H9 (cell line): ENCODE data around the gene BRD1. TPM values are rescaled to one million over a fixed set of nuclear protein-coding genes. Genes with fewer than 3 reads are reported as not detected.

ENCODE experiments used
- DNase-seq: peaks from one replicate; pipeline ENCODE4 v3.0.0-alpha.2; 2017
- H2AFZ ChIP-seq: one replicate; pipeline ENCODE4 v1.6.1; 2013; ENCODE audit warnings: mild to moderate bottlenecking, low read length, control low read depth, moderate library complexity
- H2AK5ac ChIP-seq: 2 replicates; pipeline ENCODE4 v1.6.1; 2013; ENCODE audit warnings: low read length, control low read depth, mixed read lengths; ENCODE audit not compliant: insufficient read length
- H2BK120ac ChIP-seq: one replicate; pipeline ENCODE4 v1.6.1; 2013; ENCODE audit warnings: low read depth, mild to moderate bottlenecking, low read length, control low read depth, inconsistent platforms; ENCODE audit not compliant: poor library complexity, severe bottlenecking
- H2BK12ac ChIP-seq: 2 replicates; pipeline ENCODE4 v1.6.1; 2013; ENCODE audit warnings: low read length, control low read depth, mixed read lengths, low read depth; ENCODE audit not compliant: insufficient read length
- H2BK15ac ChIP-seq: 2 replicates; pipeline ENCODE4 v1.6.1; 2013; ENCODE audit warnings: low read depth, low read length, control low read depth
- H2BK20ac ChIP-seq: one replicate; pipeline ENCODE4 v1.6.1; 2013; ENCODE audit warnings: low read depth, mild to moderate bottlenecking, low read length, control low read depth, inconsistent platforms; ENCODE audit not compliant: poor library complexity, severe bottlenecking
- H2BK5ac ChIP-seq: 2 replicates; pipeline ENCODE4 v1.6.1; 2013; ENCODE audit warnings: low read length, control low read depth, mixed read lengths; ENCODE audit not compliant: insufficient read length
- H3K14ac ChIP-seq: 2 replicates; pipeline ENCODE4 v1.6.1; 2013; ENCODE audit warnings: low read length, control low read depth; ENCODE audit not compliant: insufficient read depth
- H3K18ac ChIP-seq: 2 replicates; pipeline ENCODE4 v1.6.1; 2013; ENCODE audit warnings: low read depth, mild to moderate bottlenecking, mixed read lengths, low read length, control low read depth; ENCODE audit not compliant: insufficient read length
- H3K23ac ChIP-seq: 2 replicates; pipeline ENCODE4 v1.6.1; 2013; ENCODE audit warnings: low read length, control low read depth, mixed read lengths, low read depth; ENCODE audit not compliant: insufficient read length
- H3K23me2 ChIP-seq: 2 replicates; pipeline ENCODE4 v1.6.1; 2013; ENCODE audit warnings: low read depth, mild to moderate bottlenecking, mixed read lengths, low read length, control low read depth; ENCODE audit not compliant: insufficient read length, poor library complexity, severe bottlenecking
- H3K27ac ChIP-seq: 2 replicates; pipeline ENCODE4 v1.5.1; 2013; ENCODE audit warnings: low read length, control low read depth, mixed read lengths, low read depth; ENCODE audit not compliant: insufficient read length
- H3K27me3 ChIP-seq: 2 replicates; pipeline ENCODE4 v1.6.1; 2013; ENCODE audit warnings: low read length, control low read depth, inconsistent platforms; ENCODE audit not compliant: insufficient read depth
- H3K4ac ChIP-seq: 2 replicates; pipeline ENCODE4 v1.6.1; 2013; ENCODE audit warnings: low read depth, mild to moderate bottlenecking, control low read depth, inconsistent platforms, low read length, moderate library complexity
- H3K4me1 ChIP-seq: 2 replicates; pipeline ENCODE4 v1.6.1; 2013; ENCODE audit warnings: low read length, control low read depth, inconsistent platforms; ENCODE audit not compliant: insufficient read depth
- H3K4me2 ChIP-seq: 2 replicates; pipeline ENCODE4 v1.6.1; 2013; ENCODE audit warnings: low read length, control low read depth, mixed read lengths; ENCODE audit not compliant: insufficient read length, insufficient read depth
- H3K56ac ChIP-seq: 2 replicates; pipeline ENCODE4 v1.6.1; 2013; ENCODE audit warnings: low read depth, mild to moderate bottlenecking, mixed read lengths, low read length, control low read depth; ENCODE audit not compliant: insufficient read length
- H3K79me1 ChIP-seq: 2 replicates; pipeline ENCODE4 v1.6.1; 2013; ENCODE audit warnings: low read depth, mild to moderate bottlenecking, moderate library complexity, low read length, control low read depth, inconsistent platforms; ENCODE audit not compliant: insufficient read depth, poor library complexity, severe bottlenecking
- H3K79me2 ChIP-seq: 2 replicates; pipeline ENCODE4 v1.6.1; 2013; ENCODE audit warnings: low read length, control low read depth, inconsistent platforms; ENCODE audit not compliant: insufficient read depth
- H3K9ac ChIP-seq: 2 replicates; pipeline ENCODE4 v1.6.1; 2013; ENCODE audit warnings: low read length, control low read depth, mixed read lengths; ENCODE audit not compliant: insufficient read length; ENCODE audit errors: extremely low read depth
- H3K9me3 ChIP-seq: one replicate; pipeline ENCODE4 v1.6.1; 2013; ENCODE audit warnings: low read depth, low read length, inconsistent platforms; ENCODE audit not compliant: control insufficient read depth
- H3T11ph ChIP-seq: one replicate; pipeline ENCODE4 v1.6.1; 2013; ENCODE audit warnings: mild to moderate bottlenecking, low read length, control low read depth, inconsistent platforms
- H4K20me1 ChIP-seq: one replicate; pipeline ENCODE4 v1.6.1; 2013; ENCODE audit not compliant: control insufficient read depth, insufficient read length, insufficient read depth
- H4K5ac ChIP-seq: 2 replicates; pipeline ENCODE4 v1.6.1; 2013; ENCODE audit warnings: low read depth, mild to moderate bottlenecking, mixed read lengths, low read length, control low read depth; ENCODE audit not compliant: insufficient read length
- H4K8ac ChIP-seq: replicated peaks from 2 replicates; pipeline ENCODE4 v1.6.1; 2013; ENCODE audit warnings: low read length, control low read depth, mixed read lengths, low read depth; ENCODE audit not compliant: insufficient read length
- H4K91ac ChIP-seq: 2 replicates; pipeline ENCODE4 v1.6.1; 2013; ENCODE audit warnings: low read depth, mild to moderate bottlenecking, moderate library complexity, mixed read lengths, low read length, control low read depth; ENCODE audit not compliant: insufficient read length
- H3K27ac Mint-ChIP-seq, 3 experiments: 2 replicates in 2 of 3; 3 replicates in 1 of 3; pipeline ENCODE4 v1.8.0; 2020 to 2021; ENCODE audit warnings: mixed read lengths in 3 of 3, mild to moderate bottlenecking in 1 of 3, moderate library complexity in 1 of 3
- H3K27me3 Mint-ChIP-seq: 2 replicates; pipeline ENCODE4 v1.8.0; 2021; ENCODE audit warnings: low read depth, mild to moderate bottlenecking, moderate library complexity, mixed read lengths
- H3K36me3 Mint-ChIP-seq, 3 experiments: 2 replicates in 2 of 3; 3 replicates in 1 of 3; pipeline ENCODE4 v1.8.0; 2020 to 2021; ENCODE audit warnings: low read depth in 3 of 3, mixed read lengths in 3 of 3; ENCODE audit not compliant: insufficient read depth in 1 of 3
- H3K4me1 Mint-ChIP-seq, 2 experiments: 2 replicates each; pipeline ENCODE4 v1.8.0; 2020; ENCODE audit warnings: mixed read lengths in 2 of 2
- H3K4me3 Mint-ChIP-seq, 2 experiments: 2 replicates in 1 of 2; 3 replicates in 1 of 2; pipeline ENCODE4 v1.8.0; 2020 to 2021; ENCODE audit warnings: mild to moderate bottlenecking in 2 of 2, mixed read lengths in 2 of 2, moderate library complexity in 1 of 2
- H3K9me3 Mint-ChIP-seq, 2 experiments: 2 replicates in 1 of 2; 3 replicates in 1 of 2; pipeline ENCODE4 v1.8.0; 2020; ENCODE audit warnings: mild to moderate bottlenecking in 2 of 2, mixed read lengths in 2 of 2, moderate library complexity in 1 of 2
- CTCF ChIP-seq: fragments of 200-600 bp; sonication (generic); conservative IDR thresholded peaks from 3 replicates; pipeline ENCODE4 v1.8.0; 2021; ENCODE audit warnings: antibody characterized with exemption, mild to moderate bottlenecking
- WGBS: extraction: QIAGEN DNeasy Blood & Tissue Kit; methylation state at CpG from one replicate; pipeline ENCODE4 v1.1.7; 2013; ENCODE audit warnings: missing lambda C conversion rate, low lambda C conversion rate, mixed read lengths; ENCODE audit not compliant: insufficient read length; ENCODE audit errors: extremely low coverage; 5-methylcytosine and 5-hydroxymethylcytosine counted together
- total RNA-seq: library from RNA; stranded (reverse); gene quantifications from 2 replicates; pipeline ENCODE4 v1.2.1, GENCODE V29; 2021

The BRD1 gene
- total RNA-seq, 1 experiment from 2014 or later = 51.3 TPM

GRCh38 chr22:49746065-49746464, 81.6 kb downstream of the BRD1 start:
- Histone ChIP-seq H2AFZ (no peak overlapping the region), H4K8ac (no peak overlapping the region), H2BK12ac (no peak overlapping the region), H3K4me1 (no peaks in the 10 kb centered on the region), H3K18ac (no peak overlapping the region), H3K9ac (no peak overlapping the region), H3K27ac (no peak overlapping the region), H2BK20ac (no peak overlapping the region), H4K91ac (no peak overlapping the region), H2AK5ac (no peak overlapping the region), H2BK120ac (no peak overlapping the region), H3K79me1 (no peaks in the 10 kb centered on the region), H3K23ac (no peak overlapping the region), H4K5ac (no peak overlapping the region), H3K23me2 (no peaks in the 10 kb centered on the region), H3K56ac (no peak overlapping the region), H4K20me1 (no peaks in the 10 kb centered on the region), H2BK15ac (no peak overlapping the region), H3K14ac (no peak overlapping the region), H3K4ac (no peak overlapping the region), H3K9me3 (peaks cover 9% of the 10 kb centered on the region), H2BK5ac (no peak overlapping the region), H3K79me2 (no peaks in the 10 kb centered on the region), H3K4me2 (no peak overlapping the region), H3T11ph (no peak overlapping the region), H3K27me3 (no peaks in the 10 kb centered on the region)
- DNase-seq = no peak
- Mint-ChIP-seq H3K9me3 (peaks cover 54 to 62% of the 10 kb centered on the region in 2 experiments), H3K36me3 (peaks cover 4 to 18% (median 8%) of the 10 kb centered on the region in 3 experiments; a peak in 6 of 7 replicates), H3K4me3 (no peak overlapping the region), H3K27me3 (peaks cover 27% of the 10 kb centered on the region), H3K27ac (no peak overlapping the region), H3K4me1 (peaks cover 7 to 9% of the 10 kb centered on the region in 2 experiments)
- no peak for TF ChIP-seq CTCF
- WGBS = no CpG with 5 or more reads among the region's 3 CpGs
